ENCODE data around the gene GAPDHS. TPM values are rescaled to one million over a fixed set of nuclear protein-coding genes. Genes with fewer than 3 reads are reported as not detected.
A peak's percentile ranks its signal among the peaks of the same experiment; 100 is the strongest.

GAPDHS gene
- total and polyA plus RNA-seq, 2 donors (not counting 1 experiment from before 2014, with no cell fraction given) = not detected

DNA sequence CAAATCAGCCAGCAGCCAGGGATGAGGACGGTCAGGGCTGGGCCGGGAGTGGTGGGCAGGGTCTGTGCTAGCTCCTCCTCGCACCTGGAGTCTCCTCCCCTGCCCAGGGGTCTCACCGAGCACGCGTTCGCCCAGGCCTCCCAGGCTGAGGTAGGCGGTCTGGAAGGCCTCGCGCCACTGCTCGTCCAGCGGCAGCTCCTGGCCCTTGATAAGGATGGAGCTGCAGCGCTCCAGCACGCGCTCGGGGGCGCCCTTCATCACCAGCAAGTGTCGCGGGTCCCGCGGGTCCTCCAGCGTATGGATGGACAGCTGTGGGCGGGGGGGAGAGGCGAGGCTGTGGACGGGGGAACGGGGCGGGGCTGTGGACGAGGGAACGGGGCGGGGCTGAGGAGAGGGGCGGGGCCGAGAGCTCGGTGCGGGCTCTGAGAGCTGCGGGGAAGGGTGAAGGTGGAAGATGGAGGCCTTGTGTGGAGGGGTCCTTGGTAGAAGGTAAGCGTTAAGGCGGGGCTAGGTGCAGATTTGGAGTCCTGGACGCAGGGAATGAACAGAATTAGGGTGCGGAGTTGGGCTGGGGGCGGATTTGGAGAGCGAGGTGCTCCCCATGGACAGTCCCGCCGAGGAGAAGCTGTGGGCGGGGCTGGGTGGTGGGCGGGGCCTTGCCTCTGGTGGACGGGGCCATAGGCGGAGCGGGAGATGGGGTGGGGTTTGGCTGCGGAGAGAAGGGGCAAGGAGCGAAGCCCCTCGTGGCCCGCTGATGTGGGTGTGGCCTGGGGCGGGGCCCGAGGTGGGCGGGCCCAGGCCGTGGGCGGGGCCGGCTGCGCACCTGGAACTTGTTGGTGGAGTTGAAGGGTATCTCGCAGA, 24.5 kb downstream of the GAPDHS start:
- H3K27me3 Mint-ChIP-seq = peaks cover 46% of the 10 kb centered on the region
- no peak overlapping the region for H3K27ac Mint-ChIP-seq
- Histone ChIP-seq H3K4me3 (ENCODE audit: control extremely low read depth in 1 of 5, extremely low read depth in 1 of 5, insufficient read depth in 1 of 5, low read depth in 2 of 5, low read length in 4 of 5) (peak overlapping the region in 3 of 5 experiments; percentile 32 to 45 (median 42)), H3K79me2 (ENCODE audit: control insufficient read depth, insufficient read depth, low read length) (no peaks in the 10 kb centered on the region), H3K4me1 (ENCODE audit: control insufficient read depth in 2 of 2, insufficient read depth in 2 of 2, low read length in 2 of 2) (peaks cover 23 to 24% of the 10 kb centered on the region in 2 donors), H4K20me1 (ENCODE audit: control insufficient read depth, insufficient read depth, low read length, poor library complexity, severe bottlenecking) (no peaks in the 10 kb centered on the region), H3K27me3 (replicated peaks in 1 of 4; ENCODE audit: control extremely low read depth in 1 of 4, control insufficient read depth in 3 of 4, insufficient read depth in 4 of 4, low read length in 3 of 4) (peaks cover 0 to 48% (median 10%) of the 10 kb centered on the region in 4 experiments), H3K9me3 (ENCODE audit: control extremely low read depth in 1 of 3, control insufficient read depth in 2 of 3, insufficient read depth in 1 of 3, low read length in 2 of 3) (peaks cover 0 to 14% (median 0%) of the 10 kb centered on the region in 3 donors), H3K27ac (ENCODE audit: low read length in 2 of 2) (no peak overlapping the region), H3K36me3 (replicated peaks in 1 of 2; ENCODE audit: control extremely low read depth in 1 of 2, control insufficient read depth in 1 of 2, extremely low read depth in 1 of 2, insufficient read depth in 2 of 2, low read length in 1 of 2) (no peaks in the 10 kb centered on the region), H3K4me2 (replicated peaks; ENCODE audit: low read depth, low read length, poor library complexity, severe bottlenecking) (peak overlapping the region; percentile 74), H3K9ac (ENCODE audit: low read length) (peak overlapping the region; percentile 37), H2AFZ (ENCODE audit: insufficient read depth, low read depth, low read length, poor library complexity, severe bottlenecking) (peak overlapping the region; percentile 54)
- intact Hi-C loops (cut with micrococcal nuclease) = no loop called here
- 12% methylated on average over 55 of the region's 60 CpGs for WGBS (ENCODE audit: insufficient coverage)
- peak overlapping the region; percentile 78 for H3K4me3 Mint-ChIP-seq
- peak; percentile 35 for ATAC-seq (ENCODE audit: low read depth)
- CTCF ChIA-PET = interaction anchor here (0.5 to 1.8 kb wide), 2 partner anchors 10 to 137 kb away, joined by 4 read pairs; no protein-coding TSS in a partner anchor
- TF ChIP-seq, protein P1, sequence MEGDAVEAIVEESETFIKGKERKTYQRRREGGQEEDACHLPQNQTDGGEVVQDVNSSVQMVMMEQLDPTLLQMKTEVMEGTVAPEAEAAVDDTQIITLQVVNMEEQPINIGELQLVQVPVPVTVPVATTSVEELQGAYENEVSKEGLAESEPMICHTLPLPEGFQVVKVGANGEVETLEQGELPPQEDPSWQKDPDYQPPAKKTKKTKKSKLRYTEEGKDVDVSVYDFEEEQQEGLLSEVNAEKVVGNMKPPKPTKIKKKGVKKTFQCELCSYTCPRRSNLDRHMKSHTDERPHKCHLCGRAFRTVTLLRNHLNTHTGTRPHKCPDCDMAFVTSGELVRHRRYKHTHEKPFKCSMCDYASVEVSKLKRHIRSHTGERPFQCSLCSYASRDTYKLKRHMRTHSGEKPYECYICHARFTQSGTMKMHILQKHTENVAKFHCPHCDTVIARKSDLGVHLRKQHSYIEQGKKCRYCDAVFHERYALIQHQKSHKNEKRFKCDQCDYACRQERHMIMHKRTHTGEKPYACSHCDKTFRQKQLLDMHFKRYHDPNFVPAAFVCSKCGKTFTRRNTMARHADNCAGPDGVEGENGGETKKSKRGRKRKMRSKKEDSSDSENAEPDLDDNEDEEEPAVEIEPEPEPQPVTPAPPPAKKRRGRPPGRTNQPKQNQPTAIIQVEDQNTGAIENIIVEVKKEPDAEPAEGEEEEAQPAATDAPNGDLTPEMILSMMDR (IDR thresholded peaks at IDR 0.05) = no peak
- TF ChIP-seq EZH2 (IDR thresholded peaks at IDR 0.05; ENCODE audit: borderline replicate concordance, insufficient read depth, low read depth, low read length, poor library complexity, severe bottlenecking) = no peak
- POLR2A ChIA-PET = no interaction called here
- no peaks in the 10 kb centered on the region for H3K9me3 Mint-ChIP-seq (ENCODE audit: insufficient read depth)
- peak; percentile 63 for DNase-seq
- H3K4me1 Mint-ChIP-seq = peaks cover 27% of the 10 kb centered on the region

Measured in B cell (primary cell).